Esophagus squamous epithelium (tissue), 5 donors: ENCODE measurements around the gene SIK3. TPM values are rescaled to one million over a fixed set of nuclear protein-coding genes. Genes with fewer than 3 reads are reported as not detected.
A peak's percentile ranks its signal among the peaks of the same experiment; 100 is the strongest.

Source experiments
- DNase-seq: peaks from one replicate; lab custom pipeline; 2025; lab: John Stamatoyannopoulos, UW
- H3K27ac ChIP-seq, 4 donors: fragments of 200-600 bp; sonication (generic); one replicate each; pipeline ENCODE4 v1.5.1; 2016 to 2019; ENCODE audit warnings: mild to moderate bottlenecking in 1 of 4
- H3K27me3 ChIP-seq, 4 donors: fragments of 200-600 bp; sonication (generic); 1 replicate in 3 of 4; 2 replicates in 1 of 4; pipeline versions ENCODE4 v1.5.1 to v1.6.0; 2017 to 2021; ENCODE audit warnings: antibody characterized with exemption in 1 of 4
- H3K36me3 ChIP-seq, 3 donors: fragments of 200-600 bp; sonication (generic); one replicate each; pipeline ENCODE4 v1.5.1; 2016 to 2019
- H3K4me1 ChIP-seq, 3 donors: fragments of 200-600 bp; sonication (generic); one replicate each; pipeline ENCODE4 v1.5.1; 2017 to 2019
- H3K4me3 ChIP-seq, 4 donors: fragments of 200-600 bp; sonication (generic); 1 replicate in 3 of 4; 2 replicates in 1 of 4; pipeline ENCODE4 v1.5.1; 2016 to 2019; ENCODE audit warnings: mild to moderate bottlenecking in 2 of 4, moderate library complexity in 1 of 4
- H3K9me3 ChIP-seq, 3 donors: fragments of 200-600 bp; sonication (generic); one replicate each; pipeline ENCODE4 v1.5.1; 2016 to 2019
- CTCF ChIP-seq, 6 experiments: fragments of 450-650 bp in 4 of 6; fragments of 200-600 bp in 2 of 6; sonication (generic) in 2 of 6; IDR thresholded peaks; one replicate each; pipeline ENCODE4 v1.5.1; 2016 to 2019; ENCODE audit warnings: antibody characterized with exemption in 6 of 6, mild to moderate bottlenecking in 4 of 6, moderate library complexity in 4 of 6
- POLR2A ChIP-seq, 4 donors: fragments of 450-650 bp; IDR thresholded peaks; one replicate each; pipeline ENCODE4 v1.6.1; 2017; ENCODE audit warnings: antibody characterized with exemption in 4 of 4, mild to moderate bottlenecking in 4 of 4, moderate library complexity in 3 of 4
- WGBS, 2 donors: methylation state at CpG; one replicate each; pipeline ENCODE4 v1.1.5; 2018; 5-methylcytosine and 5-hydroxymethylcytosine counted together
- intact Hi-C: fragments of 100-400 bp; cut with DNase I; formaldehyde crosslinking; loops from one replicate; pipeline ENCODE4 v1.15.0; 2022
- total RNA-seq, 4 donors: library from RNA; depleted of rRNA; stranded (reverse); fragments of >200 nt; gene quantifications; one replicate each; pipeline ENCODE4 v1.1.0, GENCODE V29; 2016
- donor health status: DM: yes; HTN: yes; CAD: no.

The SIK3 gene
- total RNA-seq, 4 donors from 2014 or later = 16.2 to 35.1 (median 20.3) TPM

DNA sequence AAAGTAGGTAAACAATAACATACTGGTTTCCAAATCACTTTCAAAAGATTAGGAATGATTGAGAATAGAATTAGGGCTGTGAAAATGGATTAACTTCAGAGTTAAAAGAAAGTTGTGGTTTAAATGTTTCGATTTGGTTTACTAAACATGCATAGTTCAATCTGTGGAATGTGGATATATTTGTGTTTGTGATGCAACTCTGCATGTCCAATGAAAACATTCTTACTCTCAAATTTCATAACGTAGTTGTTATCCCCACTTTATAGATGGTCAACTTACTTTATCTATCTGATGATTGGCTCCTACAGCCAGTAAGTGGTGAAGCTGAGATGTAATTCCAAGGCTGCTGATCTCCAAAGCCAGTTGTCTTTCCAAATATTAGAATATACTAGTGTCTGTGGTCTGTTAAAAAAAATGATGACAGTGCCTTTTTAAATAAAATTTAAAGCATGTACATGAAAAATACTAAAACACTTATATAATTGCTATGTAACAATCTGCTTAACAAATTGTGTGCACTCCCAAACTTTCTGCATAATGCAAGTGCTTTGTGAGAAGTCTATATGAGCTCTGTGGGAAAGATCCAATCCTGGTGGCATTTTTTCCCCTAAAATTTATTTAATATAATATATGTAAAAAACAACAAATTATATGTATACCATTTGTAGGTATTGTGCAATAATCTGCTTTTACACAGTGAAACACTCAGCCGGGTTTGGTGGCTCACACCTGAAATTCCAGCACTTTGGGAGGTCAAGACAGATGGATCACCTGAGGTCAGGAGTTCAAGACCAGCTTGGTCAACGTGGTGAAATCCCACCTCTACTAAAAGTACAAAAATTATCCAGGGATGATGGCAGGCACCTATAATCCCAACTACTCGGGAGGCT lies 9.7 kb upstream of the SIK3 start:
- peaks cover 0 to 18% (median 0%) of the 10 kb centered on the region in 3 donors for H3K4me1 ChIP-seq
- TF ChIP-seq CTCF (IDR thresholded peaks at IDR 0.05) (no peak), POLR2A (IDR thresholded peaks at IDR 0.05) (no peak)
- H3K27me3 ChIP-seq = no peaks in the 10 kb centered on the region
- H3K27ac ChIP-seq = no peak overlapping the region
- DNase-seq = no peak
- intact Hi-C loops = loop anchor here (5.0 kb wide), 2 partner anchors 231 to 311 kb away; no protein-coding TSS in a partner anchor
- no peak overlapping the region for H3K4me3 ChIP-seq
- WGBS, 2 donors = 32 to 37% methylated on average over 5 of the region's 5 CpGs
- no peaks in the 10 kb centered on the region for H3K36me3 ChIP-seq
- no peaks in the 10 kb centered on the region for H3K9me3 ChIP-seq

GRCh38 chr11:117100556-117100955 lies 2.3 kb upstream of the SIK3 start:
- Histone ChIP-seq H3K9me3 (no peaks in the 10 kb centered on the region), H3K4me1 (peaks cover 4 to 37% (median 14%) of the 10 kb centered on the region in 3 donors), H3K27me3 (no peaks in the 10 kb centered on the region), H3K36me3 (no peaks in the 10 kb centered on the region), H3K27ac (no peak overlapping the region), H3K4me3 (no peak overlapping the region)
- WGBS, 2 donors = 87 to 93% methylated on average over 3 of the region's 3 CpGs
- no peak for TF ChIP-seq CTCF (IDR thresholded peaks at IDR 0.05)
- intact Hi-C loops = no loop called here
- DNase-seq = no peak

GRCh38 chr11:117099696-117100095 lies 1.5 kb upstream of the SIK3 start:
- no peaks in the 10 kb centered on the region for H3K27me3 ChIP-seq
- TF ChIP-seq CTCF (IDR thresholded peaks at IDR 0.05) (no peak), POLR2A (IDR thresholded peaks at IDR 0.05) (no peak)
- H3K4me3 ChIP-seq = no peak overlapping the region
- no peak for DNase-seq
- peaks cover 4 to 44% (median 23%) of the 10 kb centered on the region in 3 donors for H3K4me1 ChIP-seq
- intact Hi-C loops = no loop called here
- no peaks in the 10 kb centered on the region for H3K36me3 ChIP-seq
- WGBS, 2 donors = 79 to 80% methylated on average over 1 to 2 of the region's 2 CpGs
- peak overlapping the region; percentile 93 to 99 (median 98) for H3K27ac ChIP-seq
- H3K9me3 ChIP-seq = no peaks in the 10 kb centered on the region

GRCh38 chr11:117097389-117098268 lies 599 bp downstream of the SIK3 start:
- peak overlapping the region; percentile 92 to 99 (median 98) for H3K27ac ChIP-seq
- no peaks in the 10 kb centered on the region for H3K9me3 ChIP-seq
- no peak for DNase-seq
- no peaks in the 10 kb centered on the region for H3K27me3 ChIP-seq
- H3K4me3 ChIP-seq = peak overlapping the region; percentile 69 to 95 (median 88)
- intact Hi-C loops = no loop called here
- no peak for TF ChIP-seq POLR2A (IDR thresholded peaks at IDR 0.05)
- no peak for TF ChIP-seq CTCF (IDR thresholded peaks at IDR 0.05)
- 2% methylated on average over 14 to 15 of the region's 65 CpGs for WGBS, 2 donors
- peaks cover 4 to 65% (median 39%) of the 10 kb centered on the region in 3 donors for H3K4me1 ChIP-seq
- no peaks in the 10 kb centered on the region for H3K36me3 ChIP-seq
